ENCODE measurements around the gene ITPR3. TPM values are rescaled to one million over a fixed set of nuclear protein-coding genes. Genes with fewer than 3 reads are reported as not detected.

ITPR3 gene
- total RNA-seq, 2 donors from 2014 or later: 57.0 to 59.7 TPM

DNA sequence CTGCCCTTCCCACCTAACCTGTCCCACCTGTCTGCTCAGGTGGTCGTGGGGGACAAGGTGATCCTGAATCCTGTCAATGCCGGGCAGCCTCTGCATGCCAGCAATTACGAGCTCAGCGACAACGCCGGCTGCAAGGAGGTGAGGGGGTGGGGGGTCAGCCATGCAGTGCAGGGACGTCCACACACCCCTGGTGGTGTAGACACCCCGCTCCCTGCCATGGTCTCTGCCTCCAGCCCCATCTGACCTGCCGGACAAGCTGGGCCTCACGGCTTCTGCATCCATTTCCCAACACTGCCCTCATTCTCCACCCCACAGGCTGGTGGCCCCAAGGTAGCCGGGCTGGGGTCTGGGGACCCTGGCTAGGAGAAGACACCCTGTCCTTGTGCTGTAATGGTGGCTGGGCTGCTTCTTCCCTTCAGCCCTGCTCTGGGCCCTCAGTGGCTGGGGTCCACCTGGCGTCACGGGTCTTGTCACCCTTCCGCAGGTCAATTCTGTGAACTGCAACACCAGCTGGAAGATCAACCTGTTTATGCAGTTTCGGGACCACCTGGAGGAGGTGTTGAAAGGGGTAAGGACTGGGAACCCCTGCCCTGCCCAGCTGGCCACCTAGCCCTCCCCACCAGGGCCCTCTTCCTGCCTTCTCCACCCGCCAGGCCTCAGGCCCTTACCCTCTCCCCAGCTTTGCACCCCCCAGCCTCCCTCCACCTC is 38.0 kb downstream of the ITPR3 start:
- Mint-ChIP-seq H3K36me3 (ENCODE audit: low read depth) (peaks cover 71% of the 10 kb centered on the region), H3K9me3 (no peaks in the 10 kb centered on the region), H3K4me3 (no peak overlapping the region), H3K4me1 (no peaks in the 10 kb centered on the region), H3K27ac (no peak overlapping the region), H3K27me3 (no peaks in the 10 kb centered on the region)
- ATAC-seq (replicated peaks): no peak

GRCh38 chr6:33659986-33660385 is 38.9 kb downstream of the ITPR3 start:
- H3K27ac Mint-ChIP-seq: peak overlapping the region; percentile 38
- no peaks in the 10 kb centered on the region for H3K9me3 Mint-ChIP-seq
- no peak overlapping the region for H3K4me3 Mint-ChIP-seq
- peaks cover 69% of the 10 kb centered on the region for H3K36me3 Mint-ChIP-seq (ENCODE audit: low read depth)
- no peak for ATAC-seq (replicated peaks)
- H3K4me1 Mint-ChIP-seq: no peaks in the 10 kb centered on the region
- no peaks in the 10 kb centered on the region for H3K27me3 Mint-ChIP-seq

DNA sequence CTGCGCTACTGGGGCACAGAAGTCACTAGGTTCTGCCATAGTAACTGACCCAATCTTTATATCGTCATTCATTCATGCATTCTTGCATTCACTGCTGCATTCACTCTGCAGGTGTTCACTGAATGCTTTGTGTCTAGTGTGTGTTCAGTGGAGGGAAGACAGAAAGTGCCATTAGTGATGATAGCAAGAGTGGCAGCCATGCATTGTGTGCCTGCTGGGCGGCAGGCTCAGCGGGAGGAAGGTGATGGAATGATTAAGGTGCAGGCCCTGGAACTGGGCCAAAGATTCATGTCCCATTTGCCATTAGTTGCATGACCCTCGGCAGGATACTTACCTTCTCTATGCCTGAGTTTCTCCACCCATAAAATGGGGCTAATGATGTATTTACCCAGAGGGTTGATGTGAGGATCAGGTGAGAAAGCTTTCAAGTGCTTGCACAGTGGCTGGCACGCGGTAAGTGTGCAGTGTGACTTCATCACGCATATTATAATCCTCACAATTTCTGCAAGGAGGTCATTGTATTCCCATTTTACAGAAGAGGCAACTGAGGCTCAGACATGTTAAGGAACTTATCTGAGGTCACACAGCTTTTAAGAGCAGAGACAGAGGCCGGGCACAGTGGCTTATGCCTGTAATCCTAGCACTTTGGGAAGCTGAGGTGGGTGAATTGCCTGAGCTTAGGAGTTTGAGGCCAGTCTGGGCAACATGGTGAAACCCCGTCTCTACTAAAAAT is 40.1 kb downstream of the ITPR3 start:
- peaks cover 80% of the 10 kb centered on the region for H3K36me3 Mint-ChIP-seq (ENCODE audit: low read depth)
- no peaks in the 10 kb centered on the region for H3K9me3 Mint-ChIP-seq
- H3K27me3 Mint-ChIP-seq: no peaks in the 10 kb centered on the region
- no peaks in the 10 kb centered on the region for H3K4me1 Mint-ChIP-seq
- no peak overlapping the region for H3K27ac Mint-ChIP-seq
- no peak overlapping the region for H3K4me3 Mint-ChIP-seq
- no peak for ATAC-seq (replicated peaks)

- Mint-ChIP-seq H3K27ac (no peak overlapping the region), H3K27me3 (no peaks in the 10 kb centered on the region), H3K4me1 (no peaks in the 10 kb centered on the region), H3K36me3 (ENCODE audit: low read depth) (peaks cover 80% of the 10 kb centered on the region), H3K9me3 (no peaks in the 10 kb centered on the region), H3K4me3 (no peak overlapping the region)
- no peak for ATAC-seq (replicated peaks)
These were observed 41.2 kb downstream of the ITPR3 start for GRCh38 chr6:33662318-33662717.

GRCh38 chr6:33663028-33663427 is 41.9 kb downstream of the ITPR3 start:
- H3K36me3 Mint-ChIP-seq (ENCODE audit: low read depth): peaks cover 80% of the 10 kb centered on the region
- H3K4me3 Mint-ChIP-seq: no peak overlapping the region
- peaks cover 2% of the 10 kb centered on the region for H3K4me1 Mint-ChIP-seq
- no peaks in the 10 kb centered on the region for H3K9me3 Mint-ChIP-seq
- H3K27me3 Mint-ChIP-seq: no peaks in the 10 kb centered on the region
- no peak for ATAC-seq (replicated peaks)
- no peak overlapping the region for H3K27ac Mint-ChIP-seq

- Mint-ChIP-seq H3K36me3 (ENCODE audit: low read depth) (peaks cover 84% of the 10 kb centered on the region), H3K27ac (peak overlapping the region; percentile 11), H3K4me1 (peaks cover 10% of the 10 kb centered on the region), H3K9me3 (no peaks in the 10 kb centered on the region), H3K4me3 (no peak overlapping the region), H3K27me3 (no peaks in the 10 kb centered on the region)
- no peak for ATAC-seq (replicated peaks)
These were observed 42.8 kb downstream of the ITPR3 start for GRCh38 chr6:33663727-33664449.

DNA sequence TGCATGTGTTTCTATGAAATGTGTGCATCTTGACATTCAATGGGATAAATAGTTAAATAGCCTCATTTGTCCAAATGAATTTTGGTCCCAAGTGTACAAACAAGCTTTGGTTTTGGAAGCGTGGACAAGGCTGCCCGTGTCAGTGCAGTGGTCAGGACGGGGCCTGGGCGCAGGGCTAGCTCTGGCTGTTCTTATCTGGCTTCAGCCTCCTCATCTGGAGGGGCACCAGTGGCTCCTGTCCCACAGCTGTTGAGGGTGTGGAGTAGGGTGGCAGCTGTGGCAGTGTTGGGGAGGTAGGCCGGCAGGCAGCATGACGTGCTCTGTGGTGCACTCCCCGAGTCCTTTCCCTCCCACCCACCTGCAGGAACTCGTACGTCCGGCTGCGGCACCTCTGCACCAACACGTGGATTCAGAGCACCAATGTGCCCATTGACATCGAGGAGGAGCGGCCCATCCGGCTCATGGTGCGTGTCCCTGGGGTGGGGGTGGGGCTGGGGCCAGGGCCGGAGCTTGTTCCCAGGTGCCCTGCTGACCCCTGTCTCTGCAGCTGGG is 43.5 kb downstream of the ITPR3 start:
- Mint-ChIP-seq H3K4me1 (peaks cover 10% of the 10 kb centered on the region), H3K9me3 (no peaks in the 10 kb centered on the region), H3K36me3 (ENCODE audit: low read depth) (peaks cover 85% of the 10 kb centered on the region), H3K27me3 (no peaks in the 10 kb centered on the region), H3K27ac (peak overlapping the region; percentile 11), H3K4me3 (no peak overlapping the region)
- ATAC-seq (replicated peaks): no peak

GRCh38 chr6:33665957-33666356 is 44.8 kb downstream of the ITPR3 start:
- H3K27ac Mint-ChIP-seq: no peak overlapping the region
- ATAC-seq (replicated peaks): no peak
- no peaks in the 10 kb centered on the region for H3K27me3 Mint-ChIP-seq
- H3K36me3 Mint-ChIP-seq (ENCODE audit: low read depth): peaks cover 87% of the 10 kb centered on the region
- H3K4me3 Mint-ChIP-seq: no peak overlapping the region
- H3K4me1 Mint-ChIP-seq: peaks cover 10% of the 10 kb centered on the region
- H3K9me3 Mint-ChIP-seq: no peaks in the 10 kb centered on the region

DNA sequence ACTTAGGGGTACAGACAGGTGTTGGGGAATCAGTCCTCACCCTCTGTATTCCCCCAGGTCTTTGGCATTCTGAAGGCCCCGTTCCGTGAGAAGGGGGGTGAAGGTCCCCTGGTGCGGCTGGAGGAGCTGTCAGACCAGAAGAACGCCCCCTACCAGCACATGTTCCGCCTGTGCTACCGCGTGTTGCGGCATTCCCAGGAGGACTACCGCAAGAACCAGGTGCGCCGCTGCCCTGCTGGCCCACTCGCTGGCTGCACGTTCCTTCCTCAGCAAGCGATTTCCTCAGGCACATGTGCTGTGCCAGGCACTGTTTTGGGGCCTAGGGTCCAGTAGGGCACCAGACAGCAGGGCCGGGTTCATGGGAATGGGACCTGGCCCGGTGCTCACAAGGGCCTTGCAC is 46.0 kb downstream of the ITPR3 start:
- Mint-ChIP-seq H3K27ac (peak overlapping the region; percentile 38), H3K4me1 (peaks cover 10% of the 10 kb centered on the region), H3K36me3 (ENCODE audit: low read depth) (peaks cover 87% of the 10 kb centered on the region), H3K27me3 (no peaks in the 10 kb centered on the region), H3K4me3 (no peak overlapping the region), H3K9me3 (no peaks in the 10 kb centered on the region)
- ATAC-seq (replicated peaks): no peak

DNA sequence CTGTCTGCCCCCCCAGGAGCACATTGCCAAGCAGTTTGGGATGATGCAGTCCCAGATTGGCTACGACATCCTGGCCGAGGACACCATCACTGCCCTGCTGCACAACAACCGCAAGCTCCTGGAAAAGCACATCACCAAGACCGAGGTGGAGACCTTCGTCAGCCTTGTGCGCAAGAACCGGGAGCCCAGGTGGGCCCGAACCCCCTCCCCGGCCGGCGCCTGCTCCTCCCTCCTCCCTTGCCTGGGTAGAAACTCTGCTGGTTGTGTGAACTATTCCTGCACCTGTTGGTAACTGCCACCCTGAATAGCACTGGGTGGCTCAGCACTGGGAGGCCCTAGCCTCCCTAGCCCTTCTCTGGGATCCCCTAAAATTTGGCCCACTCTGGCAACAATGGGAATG is 46.7 kb downstream of the ITPR3 start:
- no peak for ATAC-seq (replicated peaks)
- Mint-ChIP-seq H3K4me1 (peaks cover 10% of the 10 kb centered on the region), H3K4me3 (no peak overlapping the region), H3K27me3 (no peaks in the 10 kb centered on the region), H3K36me3 (ENCODE audit: low read depth) (peaks cover 88% of the 10 kb centered on the region), H3K9me3 (no peaks in the 10 kb centered on the region), H3K27ac (peak overlapping the region; percentile 66)

DNA sequence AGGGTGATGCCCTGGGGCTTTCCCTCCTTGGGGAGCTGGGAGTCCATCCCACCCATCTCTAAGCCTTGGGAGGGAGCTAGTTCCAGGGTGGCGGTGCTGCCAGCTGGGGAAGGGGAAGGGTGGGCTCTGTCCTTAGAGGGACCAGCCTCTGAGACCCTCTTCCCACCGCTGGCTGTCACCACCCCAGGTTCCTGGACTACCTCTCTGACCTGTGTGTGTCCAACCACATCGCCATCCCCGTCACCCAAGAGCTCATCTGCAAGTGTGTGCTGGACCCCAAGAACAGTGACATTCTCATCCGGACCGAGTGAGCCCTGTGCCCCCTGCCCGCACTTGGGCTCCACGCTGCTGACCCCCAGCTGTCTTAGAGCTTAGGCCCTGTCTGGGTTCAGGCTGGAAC is 47.2 kb downstream of the ITPR3 start:
- H3K9me3 Mint-ChIP-seq: no peaks in the 10 kb centered on the region
- no peak for ATAC-seq (replicated peaks)
- peaks cover 10% of the 10 kb centered on the region for H3K4me1 Mint-ChIP-seq
- peaks cover 91% of the 10 kb centered on the region for H3K36me3 Mint-ChIP-seq (ENCODE audit: low read depth)
- H3K4me3 Mint-ChIP-seq: peak overlapping the region; percentile 21
- no peaks in the 10 kb centered on the region for H3K27me3 Mint-ChIP-seq
- H3K27ac Mint-ChIP-seq: peak overlapping the region; percentile 66

GRCh38 chr6:33668914-33669313 is 47.8 kb downstream of the ITPR3 start:
- H3K27ac Mint-ChIP-seq: peak overlapping the region; percentile 66

DNA sequence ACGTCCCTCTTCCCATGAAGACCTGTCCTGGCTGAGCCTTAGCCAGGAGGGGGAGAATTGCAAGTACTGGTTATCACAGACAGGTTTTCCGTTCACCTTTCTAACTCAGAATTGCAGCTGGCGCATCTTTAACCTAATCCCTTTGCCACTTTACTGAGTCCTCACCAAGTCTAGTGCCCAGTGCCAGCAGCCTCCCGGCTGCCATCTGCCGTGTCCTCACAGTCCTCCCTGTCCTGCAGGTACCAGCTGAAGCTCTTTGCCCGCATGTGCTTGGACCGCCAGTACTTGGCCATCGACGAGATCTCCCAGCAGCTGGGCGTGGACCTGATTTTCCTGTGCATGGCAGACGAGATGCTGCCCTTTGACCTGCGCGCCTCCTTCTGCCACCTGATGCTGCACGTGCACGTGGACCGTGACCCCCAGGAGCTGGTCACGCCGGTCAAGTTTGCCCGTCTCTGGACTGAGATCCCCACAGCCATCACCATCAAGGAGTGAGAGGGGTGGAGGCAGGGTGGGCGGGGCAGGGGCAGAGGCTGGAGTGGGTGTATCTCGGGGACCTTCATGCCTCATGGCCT is 49.1 kb downstream of the ITPR3 start:
- Mint-ChIP-seq H3K36me3 (ENCODE audit: low read depth) (peaks cover 94% of the 10 kb centered on the region), H3K4me3 (no peak overlapping the region), H3K4me1 (peaks cover 10% of the 10 kb centered on the region), H3K27ac (no peak overlapping the region), H3K27me3 (no peaks in the 10 kb centered on the region), H3K9me3 (no peaks in the 10 kb centered on the region)
- ATAC-seq (replicated peaks): no peak

More at GRCh38 chr6:33668914-33669313, 47.8 kb downstream of the ITPR3 start:
- Mint-ChIP-seq H3K4me3 (peak overlapping the region; percentile 21), H3K4me1 (peaks cover 10% of the 10 kb centered on the region), H3K9me3 (no peaks in the 10 kb centered on the region), H3K27me3 (no peaks in the 10 kb centered on the region), H3K36me3 (ENCODE audit: low read depth) (peaks cover 91% of the 10 kb centered on the region)
- peak; percentile 87 for ATAC-seq (replicated peaks)

DNA sequence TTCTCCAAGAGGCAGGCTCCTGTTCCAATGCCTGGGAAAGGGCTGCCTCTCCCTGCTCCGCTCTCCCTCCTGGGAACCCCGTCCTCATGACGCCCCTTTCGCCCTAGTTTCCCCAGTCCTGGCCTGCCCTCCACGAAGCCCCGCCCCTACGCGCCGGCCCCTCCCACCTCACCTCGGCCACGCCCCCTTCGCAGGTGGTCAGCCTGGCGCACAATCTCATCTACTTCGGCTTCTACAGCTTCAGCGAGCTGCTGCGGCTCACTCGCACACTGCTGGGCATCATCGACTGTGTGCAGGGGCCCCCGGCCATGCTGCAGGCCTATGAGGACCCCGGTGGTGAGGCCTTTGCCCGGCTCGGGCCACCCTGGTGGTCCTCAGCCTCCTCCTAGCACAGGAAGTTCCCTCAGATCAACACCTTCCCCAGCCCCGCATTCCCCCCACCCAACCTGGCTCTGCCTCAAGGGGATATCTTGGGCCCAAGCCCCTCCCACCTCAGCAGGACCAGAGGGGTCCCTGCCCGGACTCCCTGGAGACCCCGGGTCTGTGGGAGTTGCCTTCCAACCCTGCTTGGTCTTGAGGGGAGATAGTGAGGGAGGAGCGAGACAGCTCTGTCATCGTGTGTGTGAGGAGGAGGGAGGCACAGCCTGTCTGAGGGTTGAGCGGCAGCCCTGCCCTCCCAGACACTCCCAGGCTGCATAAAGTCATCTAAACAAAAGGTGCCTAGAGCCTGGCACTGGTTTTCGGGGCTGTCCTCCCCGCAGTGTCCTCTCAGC is 50.0 kb downstream of the ITPR3 start:
- no peak overlapping the region for H3K27ac Mint-ChIP-seq
- H3K36me3 Mint-ChIP-seq (ENCODE audit: low read depth): peaks cover 92% of the 10 kb centered on the region
- no peak overlapping the region for H3K4me3 Mint-ChIP-seq
- peaks cover 10% of the 10 kb centered on the region for H3K4me1 Mint-ChIP-seq
- no peaks in the 10 kb centered on the region for H3K9me3 Mint-ChIP-seq
- H3K27me3 Mint-ChIP-seq: no peaks in the 10 kb centered on the region
- no peak for ATAC-seq (replicated peaks)
